ENCODE results near the gene PCAT7. TPM values are rescaled to one million over a fixed set of nuclear protein-coding genes. Genes with fewer than 3 reads are reported as not detected.
"Not testable (repeated sequence)": the region's sequence is repeated elsewhere in the genome, so short reads cannot be mapped to it uniquely, and the experiment has no call there.

The PCAT7 gene
- total and polyA plus RNA-seq, 9 of the 15 experiments (the other 6 are each of a cell fraction or from before 2014, with no cell fraction given): 0.09 to 0.13 TPM; not detected in 7

GRCh38 chr9:94588681-94589080 lies 33.8 kb downstream of the PCAT7 start (continued):
- TF ChIP-seq CHD1 (IDR thresholded peaks at IDR 0.05; ENCODE audit: low read length) (no peak), SRSF1 (IDR thresholded peaks at IDR 0.05; ENCODE audit: low read depth, low read length) (no peak), TRIM28 (IDR thresholded peaks at IDR 0.05) (no peak), NFE2L1 (tag; IDR thresholded peaks at IDR 0.05; ENCODE audit: borderline replicate concordance, low read depth) (no peak), SMARCC2 (IDR thresholded peaks at IDR 0.05; ENCODE audit: low read depth) (no peak), CREB3L1 (IDR thresholded peaks at IDR 0.05; ENCODE audit: borderline replicate concordance, low read depth) (no peak)

- H3K79me2 ChIP-seq (ENCODE audit: control insufficient read depth, insufficient read depth, low read length); H3K9me3 ChIP-seq (replicated peaks; ENCODE audit: control insufficient read depth, insufficient read depth, low read depth, low read length); H4K20me1 ChIP-seq (replicated peaks; ENCODE audit: control insufficient read depth, insufficient read depth, low read length); H2AFZ ChIP-seq (ENCODE audit: low read depth, low read length); CTCF ChIA-PET (ENCODE audit: low intra/inter-chr PET ratio); ATAC-seq; POLR2A ChIA-PET; H3K4me2 ChIP-seq (ENCODE audit: insufficient read depth, low read length); in situ Hi-C loops (cut with MboI); H3K4me3 ChIP-seq; H3K4me1 ChIP-seq (replicated peaks in 1 of 2; ENCODE audit: control insufficient read depth in 2 of 2, insufficient read depth in 2 of 2, low read length in 2 of 2); intact Hi-C loops (cut with micrococcal nuclease); H3K9me1 ChIP-seq (ENCODE audit: control insufficient read depth, insufficient read depth, low read length); BruUV-seq (replicated peaks); FAIRE-seq; H3K9ac ChIP-seq (ENCODE audit: insufficient read depth in 1 of 2, low read depth in 2 of 2, low read length in 2 of 2); H3K27ac ChIP-seq (ENCODE audit: extremely low read depth, low read depth, low read length); DNase-seq (ENCODE audit: extremely low read depth in 1 of 4, low spot score in 3 of 4); H3K36me3 ChIP-seq (ENCODE audit: control insufficient read depth, insufficient read depth, low read length): not testable (repeated sequence)
- 40% methylated on average over 8 of the region's 38 CpGs for WGBS (ENCODE audit: insufficient coverage, low coverage, missing lambda C conversion rate)
- peaks cover 59 to 81% of the 10 kb centered on the region in 2 experiments for H3K27me3 ChIP-seq (ENCODE audit: control insufficient read depth in 2 of 2, insufficient read depth in 2 of 2, low read length in 2 of 2)
These were observed 36.2 kb downstream of the PCAT7 start for GRCh38 chr9:94591046-94591545.

All from K562 (cell line).